Gastrocnemius medialis (tissue), 4 donors: ENCODE data around the gene SFTPA2. TPM values are rescaled to one million over a fixed set of nuclear protein-coding genes. Genes with fewer than 3 reads are reported as not detected.

ENCODE experiments used
- ATAC-seq, 2 donors: fragments of 150-250 bp; one replicate each; pipeline ENCODE4 v1.9.1; 2016
- DNase-seq, 2 donors: peaks; one replicate each; pipeline ENCODE4 v3.0.0-alpha.2; 2019
- H3K27ac ChIP-seq, 4 donors: fragments of 200-600 bp; sonication (generic); 1 replicate in 1 of 4; 2 replicates in 3 of 4; pipeline ENCODE4 v1.5.1; 2016 to 2018; ENCODE audit warnings: mild to moderate bottlenecking in 2 of 4, moderate library complexity in 1 of 4
- H3K27me3 ChIP-seq, 3 donors: fragments of 200-600 bp; sonication (generic) in 2 of 3; 1 replicate in 1 of 3; 2 replicates in 2 of 3; pipeline versions ENCODE4 v1.5.1 to v1.6.0; 2016 to 2019; ENCODE audit warnings: mild to moderate bottlenecking in 1 of 3, moderate library complexity in 1 of 3
- H3K36me3 ChIP-seq, 2 donors: fragments of 200-600 bp; sonication (generic) in 1 of 2; one replicate each; pipeline ENCODE4 v1.5.1; 2017 to 2018
- H3K4me1 ChIP-seq, 2 donors: fragments of 200-600 bp; sonication (generic) in 1 of 2; one replicate each; pipeline ENCODE4 v1.5.1; 2016 to 2017; ENCODE audit warnings: mild to moderate bottlenecking in 2 of 2
- H3K4me3 ChIP-seq, 4 donors: fragments of 200-600 bp; sonication (generic) in 3 of 4; 1 replicate in 1 of 4; 2 replicates in 3 of 4; pipeline ENCODE4 v1.5.1; 2016 to 2019; ENCODE audit warnings: mild to moderate bottlenecking in 2 of 4
- H3K9me3 ChIP-seq, 3 donors: fragments of 200-600 bp; sonication (generic) in 2 of 3; 1 replicate in 1 of 3; 2 replicates in 2 of 3; pipeline ENCODE4 v1.5.1; 2016 to 2019
- CTCF ChIP-seq, 5 experiments: fragments of 450-650 bp in 3 of 5; fragments of 200-600 bp in 2 of 5; sonication (generic) in 2 of 5; IDR thresholded peaks in 4 of 5; conservative IDR thresholded peaks in 1 of 5; 1 replicate in 4 of 5; 2 replicates in 1 of 5; pipeline ENCODE4 v1.5.1; 2016 to 2019; ENCODE audit warnings: antibody characterized with exemption in 5 of 5, mild to moderate bottlenecking in 3 of 5, moderate library complexity in 3 of 5
- POLR2A ChIP-seq, 2 donors: fragments of 450-650 bp; IDR thresholded peaks; one replicate each; pipeline ENCODE4 v1.6.1; 2017; ENCODE audit warnings: antibody characterized with exemption in 2 of 2, mild to moderate bottlenecking in 2 of 2, moderate library complexity in 2 of 2
- in situ Hi-C, 4 donors: fragments of 200-750 bp; cut with MboI; loops; one replicate each; pipeline versions ENCODE4 v1.15.0 to v1.8.0; 2017; ENCODE audit warnings: low sequenced_read_pairs in 4 of 4
- intact Hi-C: fragments of 100-400 bp; cut with DNase I; formaldehyde crosslinking; loops from one replicate; pipeline ENCODE4 v1.15.1; 2023; ENCODE audit warnings: low total_unique reads
- total RNA-seq, 4 donors: library from RNA; depleted of rRNA; stranded (reverse); fragments of >200 nt; gene quantifications; one replicate each; pipeline versions ENCODE4 v1.1.0 to v1.2.3, GENCODE V29; 2016

Gene SFTPA2
- total RNA-seq = not detected

GRCh38 chr10:79560160-79560709 lies at the start of gene SFTPA2:
TSS of gene SFTPA2 (minus strand) at chr10:79560407. CDS start at chr10:79559483, 924 bp downstream.
- in situ Hi-C loops = loop anchor here in 3 of 4 donors (25.0 kb wide), 1 partner anchor 377 kb away; the partner anchor contains the start of gene SFTPD (in 3 of the 3)
- intact Hi-C loops = loop anchor here (5.0 kb wide), 1 partner anchor 367 kb away; no protein-coding TSS in a partner anchor
- ATAC-seq = no peak
- TF ChIP-seq CTCF (IDR thresholded peaks at IDR 0.05 in 4 of 5, conservative IDR thresholded peaks at IDR 0.05 in 1 of 5) (no peak), POLR2A (IDR thresholded peaks at IDR 0.05) (no peak)
- no peak within 1 kb of the TSS for H3K27ac ChIP-seq
- H3K9me3 ChIP-seq = no peaks in the 10 kb centered on the region
- H3K4me1 ChIP-seq = no peaks in the 10 kb centered on the region
- no peak within 1 kb of the TSS for H3K4me3 ChIP-seq
- no peaks in the 10 kb centered on the region for H3K36me3 ChIP-seq
- no peak for DNase-seq
- H3K27me3 ChIP-seq = no peaks in the 10 kb centered on the region

GRCh38 chr10:79608505-79609375 lies 48.5 kb upstream of the SFTPA2 start:
- no peak for ATAC-seq
- in situ Hi-C loops (no loop called here), intact Hi-C loops (loop anchor here (5.0 kb wide), 1 partner anchor 236 kb away; no protein-coding TSS in a partner anchor)
- Histone ChIP-seq H3K9me3 (no peaks in the 10 kb centered on the region), H3K27me3 (no peaks in the 10 kb centered on the region), H3K4me3 (no peak overlapping the region), H3K27ac (no peak overlapping the region), H3K4me1 (no peaks in the 10 kb centered on the region), H3K36me3 (no peaks in the 10 kb centered on the region)
- DNase-seq = no peak
- TF ChIP-seq POLR2A (IDR thresholded peaks at IDR 0.05) (no peak), CTCF (IDR thresholded peaks at IDR 0.05 in 4 of 5, conservative IDR thresholded peaks at IDR 0.05 in 1 of 5) (peak; percentile 19 to 62 (median 39))

GRCh38 chr10:79605308-79605707 lies 45.1 kb upstream of the SFTPA2 start:
- H3K9me3 ChIP-seq = no peaks in the 10 kb centered on the region
- H3K27me3 ChIP-seq = no peaks in the 10 kb centered on the region
- no peak overlapping the region for H3K4me3 ChIP-seq
- in situ Hi-C loops = no loop called here
- no peaks in the 10 kb centered on the region for H3K4me1 ChIP-seq
- TF ChIP-seq CTCF (IDR thresholded peaks at IDR 0.05 in 4 of 5, conservative IDR thresholded peaks at IDR 0.05 in 1 of 5) = no peak
- TF ChIP-seq POLR2A (IDR thresholded peaks at IDR 0.05) = no peak
- H3K27ac ChIP-seq = no peak overlapping the region
- intact Hi-C loops = loop anchor here (5.0 kb wide), 1 partner anchor 233 kb away; no protein-coding TSS in a partner anchor
- ATAC-seq = no peak
- no peaks in the 10 kb centered on the region for H3K36me3 ChIP-seq
- DNase-seq = no peak

- Histone ChIP-seq H3K4me3 (no peak overlapping the region), H3K27ac (no peak overlapping the region), H3K27me3 (no peaks in the 10 kb centered on the region), H3K4me1 (no peaks in the 10 kb centered on the region), H3K9me3 (no peaks in the 10 kb centered on the region), H3K36me3 (no peaks in the 10 kb centered on the region)
- TF ChIP-seq POLR2A (IDR thresholded peaks at IDR 0.05) = no peak
- no peak for TF ChIP-seq CTCF (IDR thresholded peaks at IDR 0.05 in 4 of 5, conservative IDR thresholded peaks at IDR 0.05 in 1 of 5)
- DNase-seq (no peak), ATAC-seq (no peak)
- intact Hi-C loops = no loop called here
- in situ Hi-C loops = no loop called here
These were observed 44.1 kb upstream of the SFTPA2 start for GRCh38 chr10:79604294-79604693.
